H1 (cell line): ENCODE data around the gene ESD.

Source experiments
- CBX8 ChIP-seq: fragments of 300-800, 300-1000 bp; sonication (generic); IDR thresholded peaks from 2 replicates; pipeline ENCODE4 v1.7.1; 2016; ENCODE audit warnings: low read depth, low read length, borderline replicate concordance
- POLR2AphosphoS5 ChIP-seq: IDR thresholded peaks from 2 replicates; pipeline ENCODE4 v1.6.1; 2011; ENCODE audit warnings: low read depth, low read length

GRCh38 chr13:46812301-46812797 is 15.4 kb upstream of the ESD start:
- TF ChIP-seq CBX8 (no peak), POLR2AphosphoS5 (no peak)
